Epidermal melanocyte (primary cell): ENCODE data around the gene S100P.
"Not testable (repeated sequence)": the region's sequence is repeated elsewhere in the genome, so short reads cannot be mapped to it uniquely, and the experiment has no call there.

Source experiments
- DNase-seq: peaks from one replicate; pipeline ENCODE4 v3.0.0; 2011; ENCODE audit warnings: low spot score; ENCODE audit not compliant: insufficient read length

S100P gene

DNA sequence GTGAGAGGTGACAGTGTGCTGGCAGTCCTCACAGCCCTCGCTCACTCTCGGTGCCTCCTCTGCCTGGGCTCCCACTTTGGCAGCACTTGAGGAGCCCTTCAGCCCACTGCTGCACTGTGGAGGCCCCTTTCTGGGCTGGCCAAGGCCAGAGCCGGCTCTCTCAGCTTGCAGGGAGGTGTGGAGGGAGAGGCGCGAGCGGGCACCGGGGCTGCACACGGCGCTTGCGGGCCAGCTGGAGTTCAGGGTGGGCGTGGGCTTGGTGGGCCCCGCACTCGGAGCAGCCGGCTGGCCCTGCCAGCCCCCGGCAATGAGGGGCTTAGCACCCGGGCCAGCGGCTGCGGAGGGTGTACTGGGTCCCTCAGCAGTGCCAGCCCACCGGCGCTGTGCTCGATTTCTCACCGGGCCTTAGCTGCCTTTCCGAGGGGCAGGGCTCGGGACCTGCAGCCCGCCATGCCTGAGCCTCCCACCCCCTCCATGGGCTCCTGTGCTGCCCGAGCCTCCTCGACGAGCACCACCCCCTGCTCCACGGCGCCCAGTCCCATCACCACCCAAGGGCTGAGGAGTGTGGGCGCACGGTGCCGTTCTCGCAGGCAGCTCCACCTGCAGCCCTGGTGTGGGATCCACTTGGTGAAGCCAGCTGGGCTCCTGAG lies 21.0 kb upstream of the S100P start:
- not testable (repeated sequence) for DNase-seq

DNA sequence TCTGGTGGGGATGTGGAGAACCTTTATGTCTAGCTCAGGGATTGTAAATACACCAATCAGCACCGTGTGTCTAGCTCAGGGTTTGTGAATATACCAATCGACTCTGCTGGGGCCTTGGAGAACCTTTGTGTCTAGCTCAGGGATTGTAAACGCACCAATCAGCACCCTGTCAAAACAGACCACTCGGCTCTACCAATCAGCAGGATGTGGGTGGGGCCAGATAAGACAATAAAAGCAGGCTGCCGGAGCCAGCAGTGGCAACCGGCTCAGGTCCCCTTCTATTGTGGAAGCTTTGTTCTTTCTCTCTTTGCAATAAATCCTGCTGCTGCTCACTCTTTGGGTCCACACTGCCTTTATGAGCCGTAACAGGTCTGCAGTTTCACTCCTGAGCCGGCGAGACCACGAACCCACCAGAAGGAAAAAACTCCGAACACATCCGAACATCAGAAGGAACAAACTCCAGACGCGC lies 20.5 kb upstream of the S100P start:
- DNase-seq = not testable (repeated sequence)

DNA sequence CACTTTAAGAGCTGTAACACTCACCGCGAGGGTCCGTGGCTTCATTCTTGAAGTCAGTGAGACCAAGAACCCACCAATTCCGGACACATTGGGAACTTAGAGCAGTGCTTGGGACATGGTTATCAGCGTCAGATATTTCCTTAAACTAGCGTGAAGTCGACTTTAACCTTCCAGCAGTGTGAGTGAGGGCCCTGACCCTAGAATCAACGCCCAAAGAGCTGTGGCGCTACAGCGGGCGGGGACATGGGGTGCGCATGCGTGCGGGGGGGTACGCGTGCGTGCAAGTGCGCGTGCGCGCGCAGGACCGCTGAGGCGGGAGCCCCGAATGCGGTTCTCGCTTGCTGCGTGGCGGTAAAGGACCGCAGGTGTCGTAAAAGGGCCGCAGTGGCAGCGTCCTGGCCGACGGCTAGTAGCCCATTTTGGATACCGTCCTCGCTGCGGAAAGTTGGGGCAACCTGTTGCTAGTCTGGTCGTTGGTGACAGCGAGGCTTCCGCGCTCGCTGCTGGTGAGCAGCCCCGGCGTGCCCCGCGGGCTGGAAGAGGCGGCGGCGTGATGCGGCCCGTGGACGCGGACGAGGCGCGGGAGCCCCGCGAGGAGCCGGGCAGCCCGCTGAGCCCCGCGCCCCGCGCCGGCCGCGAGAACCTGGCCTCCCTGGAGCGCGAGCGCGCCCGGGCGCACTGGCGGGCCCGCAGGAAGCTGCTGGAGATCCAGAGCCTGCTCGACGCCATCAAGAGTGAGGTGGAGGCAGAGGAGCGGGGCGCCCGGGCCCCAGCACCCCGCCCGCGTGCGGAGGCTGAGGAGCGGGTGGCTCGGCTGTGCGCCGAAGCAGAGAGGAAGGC lies 19.8 kb upstream of the S100P start:
- DNase-seq = peak; percentile 97

DNA sequence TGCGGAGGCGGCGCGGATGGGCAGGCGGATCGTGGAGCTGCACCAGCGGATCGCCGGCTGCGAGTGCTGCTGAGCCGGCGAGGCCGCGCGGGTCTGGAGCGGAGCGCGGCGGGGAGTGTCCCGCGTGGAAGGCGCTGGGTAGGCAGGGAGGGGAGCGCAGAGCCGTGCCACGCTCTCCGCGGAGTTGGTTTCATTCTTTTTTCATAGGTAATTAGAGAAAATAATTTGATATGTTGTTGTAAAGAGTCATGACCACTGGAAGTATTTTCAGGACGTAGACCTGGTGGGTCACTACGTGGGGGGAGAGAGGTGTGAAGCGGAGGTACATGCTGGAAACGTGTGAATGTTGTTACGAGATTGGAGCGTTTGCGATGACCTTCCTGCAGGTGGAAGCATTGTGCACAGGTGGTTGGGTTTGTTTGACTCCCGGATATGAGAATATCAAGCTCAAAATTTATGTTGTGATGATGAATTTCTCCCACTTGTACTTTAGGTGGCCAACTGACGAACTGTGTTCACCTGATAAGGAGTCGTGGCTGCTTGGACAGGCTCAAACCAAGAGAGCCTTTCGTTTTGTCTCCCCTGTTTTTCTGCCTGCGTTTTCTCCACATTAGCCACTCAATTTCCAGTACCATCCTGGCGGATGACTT lies 19.1 kb upstream of the S100P start:
- no peak for DNase-seq

DNA sequence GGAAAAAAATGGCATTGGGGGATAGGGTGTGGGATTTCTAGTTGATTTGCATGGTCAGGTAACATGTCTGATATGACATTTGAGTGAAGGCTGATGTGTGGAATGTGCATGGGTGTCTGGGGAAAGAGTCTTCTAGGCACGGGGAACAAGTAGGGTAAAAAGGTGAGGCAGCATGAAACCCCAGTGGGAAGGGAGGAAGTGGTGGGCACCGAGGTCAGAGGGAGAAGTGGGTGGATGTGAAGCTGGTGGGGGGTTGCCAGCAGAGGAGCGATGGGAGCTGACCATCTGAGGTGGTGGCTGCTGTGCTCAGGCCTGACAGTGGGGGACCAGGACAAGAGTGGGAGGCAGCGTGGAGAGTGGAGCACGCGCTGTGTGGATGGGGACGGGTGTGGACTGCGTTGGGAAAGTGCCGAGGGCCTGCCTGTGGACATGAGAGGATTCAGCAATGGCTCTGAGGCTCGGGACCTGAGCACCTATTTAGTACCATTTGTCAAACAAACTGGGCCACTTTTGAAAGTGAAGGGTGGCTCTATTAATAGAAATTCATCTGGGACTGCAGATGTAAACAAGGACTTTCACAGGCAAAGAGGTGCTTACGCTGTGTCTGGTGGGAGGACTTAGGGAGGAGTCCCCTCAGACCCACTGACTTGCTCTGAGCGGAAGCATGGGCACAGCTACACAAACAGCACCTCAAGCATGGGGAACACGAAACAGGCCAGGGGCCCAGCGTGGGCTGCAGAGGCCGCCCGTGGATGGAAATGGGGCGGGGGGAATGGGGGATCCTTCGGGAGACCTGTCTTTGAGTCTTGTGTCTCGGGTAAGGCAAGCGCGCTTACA lies 16.7 kb upstream of the S100P start:
- DNase-seq = no peak

DNA sequence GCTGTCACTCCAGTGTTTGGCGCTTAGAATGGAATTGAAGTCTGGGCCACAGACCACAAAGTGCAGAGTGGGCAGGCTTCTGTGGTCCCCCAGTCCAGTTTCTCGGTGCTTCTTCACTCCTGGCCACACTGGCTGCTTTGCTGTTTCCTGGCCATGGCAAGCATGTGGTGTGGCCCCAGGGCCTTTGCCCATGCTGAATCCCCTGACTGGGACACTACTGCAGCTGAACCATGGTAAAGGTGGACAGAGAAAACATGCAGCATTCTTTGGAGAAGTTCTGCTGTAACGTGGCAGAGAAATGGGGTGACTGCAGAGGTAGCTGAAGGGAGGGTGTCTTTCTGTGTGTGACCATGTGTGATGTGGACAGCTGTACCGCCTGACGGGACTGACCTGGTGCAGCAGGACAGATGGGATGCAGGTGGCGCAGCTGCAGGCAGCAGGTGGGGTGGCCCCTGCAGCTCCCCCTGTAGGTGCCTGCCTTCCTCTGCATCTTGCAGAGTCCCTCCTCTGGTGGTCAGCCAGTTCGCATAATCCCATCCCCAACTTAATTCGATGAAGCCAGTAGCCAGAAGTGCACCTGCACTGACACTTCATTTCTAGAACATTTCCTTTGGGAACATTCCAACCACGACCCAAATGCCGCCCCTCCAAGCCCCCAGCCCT lies 13.2 kb upstream of the S100P start:
- DNase-seq = no peak

DNA sequence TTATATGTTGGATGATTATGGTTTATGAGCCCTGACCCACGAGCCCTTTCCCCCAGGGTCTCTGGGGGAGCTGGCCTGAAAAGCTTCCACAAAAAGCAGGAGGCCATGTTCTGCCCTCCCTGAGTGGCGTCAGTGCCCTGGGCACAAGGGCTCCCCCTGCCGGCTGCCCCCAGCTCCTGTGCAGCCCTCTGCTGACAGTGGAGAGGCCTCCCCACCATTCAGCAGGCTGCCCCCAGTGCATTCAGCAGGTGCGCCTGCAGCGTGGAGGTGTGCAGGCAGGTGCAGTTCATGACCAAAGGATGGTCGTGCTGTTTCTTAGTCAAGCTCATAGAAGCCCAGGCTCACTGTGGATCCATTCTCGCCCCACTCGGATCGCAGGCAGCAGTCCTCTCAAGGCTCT lies 12.5 kb upstream of the S100P start:
- DNase-seq = no peak

DNA sequence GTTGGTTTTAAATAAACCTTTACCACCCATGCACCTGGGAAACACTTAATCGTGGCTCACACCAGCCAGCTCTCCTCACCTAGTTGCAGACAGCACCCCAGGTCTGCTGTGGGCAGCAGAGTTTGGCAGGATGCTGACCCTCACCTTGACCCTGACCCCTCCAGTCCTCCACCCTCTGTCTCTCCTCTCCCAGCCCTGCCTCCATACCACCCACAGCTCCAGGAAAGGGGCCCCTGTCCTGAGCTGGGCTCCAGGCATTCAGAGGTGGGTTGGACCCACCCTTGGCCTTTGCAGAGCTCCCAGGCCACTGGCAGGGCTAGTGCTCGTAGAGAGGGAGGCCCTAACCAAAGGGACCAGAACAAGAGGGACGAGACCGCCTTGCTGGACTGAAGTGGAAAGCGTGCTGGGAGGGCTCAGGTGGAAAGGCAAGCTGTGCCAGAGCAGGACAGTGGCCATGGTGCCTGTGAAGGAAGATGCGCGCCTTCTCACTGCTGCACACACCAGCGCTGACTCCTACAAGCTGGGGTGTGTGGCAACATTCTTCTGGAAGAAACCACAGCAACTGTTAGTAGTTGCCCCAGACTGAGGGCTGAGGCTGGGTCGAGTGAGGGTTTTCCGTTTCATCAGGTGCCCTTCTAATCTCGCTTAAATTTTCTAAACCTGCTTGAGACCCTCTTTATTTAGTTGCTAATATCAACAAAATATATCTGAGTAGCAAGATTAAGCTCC lies 10.7 kb upstream of the S100P start:
- DNase-seq = no peak

DNA sequence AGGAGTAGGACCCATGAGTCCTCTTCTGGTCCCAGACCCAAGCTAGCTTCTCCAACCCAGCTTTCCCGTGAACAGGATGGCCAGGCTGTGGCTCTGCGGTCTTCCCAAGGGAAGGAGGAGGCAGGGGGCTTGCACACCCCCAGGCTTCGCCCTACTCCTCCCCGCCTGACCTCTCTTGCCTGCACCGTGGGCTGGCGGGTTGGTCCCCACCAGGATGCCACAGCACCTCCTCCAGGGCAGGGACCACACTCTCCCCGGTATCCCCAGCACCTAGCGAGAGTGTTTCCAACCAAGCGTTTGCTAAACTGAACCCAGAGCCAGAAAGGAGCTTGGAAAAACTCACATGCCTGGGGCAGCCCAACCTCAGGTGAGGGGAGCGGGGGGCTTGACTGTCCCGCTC lies 9.0 kb upstream of the S100P start:
- DNase-seq = no peak

DNA sequence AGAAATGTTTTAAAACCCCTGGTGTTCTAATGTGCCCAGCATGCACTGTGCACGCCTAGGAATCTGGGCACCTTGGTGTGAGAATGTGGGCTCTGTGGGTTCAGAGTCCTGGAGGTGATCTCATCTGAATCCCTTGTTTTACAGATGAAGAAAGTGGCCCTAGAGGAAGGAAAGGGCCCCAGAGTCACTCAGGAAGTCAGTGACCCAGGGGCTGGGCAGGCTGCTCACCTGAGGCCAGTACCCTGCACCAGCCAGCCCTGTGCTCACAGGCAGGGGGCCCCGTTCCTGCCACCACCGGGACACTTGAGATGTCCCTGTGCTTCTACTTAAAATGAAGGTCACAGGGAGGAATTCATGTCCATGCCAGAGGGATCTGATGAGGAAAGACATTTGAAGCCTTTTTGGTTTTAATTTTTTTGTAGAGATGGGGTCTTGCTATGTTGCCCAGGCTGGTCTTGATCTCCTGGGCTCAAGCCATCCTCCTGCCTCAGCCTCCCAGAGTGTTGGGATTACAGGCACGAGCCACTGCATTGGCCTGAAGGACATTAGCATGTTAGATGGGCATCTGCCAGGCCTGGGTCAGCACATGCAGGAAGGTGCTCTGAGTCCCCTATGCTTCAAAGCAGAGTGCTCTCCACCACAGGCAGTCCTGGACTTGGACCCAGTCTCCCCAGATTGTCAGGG lies 7.4 kb upstream of the S100P start:
- no peak for DNase-seq

DNA sequence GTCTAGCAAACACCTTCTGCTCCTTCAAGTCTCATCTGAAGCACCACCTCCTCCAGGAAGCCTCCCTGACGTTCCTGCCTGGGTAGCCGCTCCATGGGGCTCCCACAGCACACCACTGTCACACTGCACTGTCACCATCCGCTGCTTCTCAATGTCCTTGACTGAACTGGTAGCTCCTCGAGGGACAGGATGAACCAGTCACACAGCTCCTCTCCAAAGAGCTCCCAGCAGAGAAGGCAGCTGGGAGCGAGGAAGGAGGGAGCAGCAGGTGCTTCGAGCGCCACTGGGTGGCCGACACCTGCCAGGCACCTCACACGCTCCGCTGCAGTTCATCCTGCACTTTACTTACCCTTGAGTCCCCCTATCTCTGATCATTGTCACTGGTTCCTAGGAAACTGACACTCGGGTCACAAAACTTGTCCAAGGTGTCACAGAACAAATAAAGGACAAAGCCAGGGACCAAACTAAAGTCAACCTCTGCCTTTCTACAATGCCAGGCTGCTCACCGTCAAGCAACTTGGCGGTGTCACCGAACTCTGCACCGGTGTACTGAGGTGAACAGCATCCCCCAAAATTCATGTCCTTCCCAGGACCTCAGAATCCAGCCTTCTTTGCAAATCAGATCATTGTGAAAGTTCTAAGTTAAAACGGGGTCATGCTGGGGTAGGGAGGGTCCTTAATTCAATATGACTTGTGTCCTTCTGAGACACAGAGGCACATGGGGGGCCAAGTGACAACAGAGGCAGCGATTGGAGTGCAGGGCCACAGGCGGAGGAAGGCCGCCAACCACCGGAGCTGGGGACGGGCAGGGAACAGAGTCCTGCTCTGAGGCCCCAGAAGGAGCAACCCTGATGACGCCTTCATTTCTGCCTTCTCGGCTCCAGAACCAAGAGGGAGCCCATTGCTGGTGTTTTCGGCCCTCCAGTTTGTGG lies 5.5 kb upstream of the S100P start:
- no peak for DNase-seq

DNA sequence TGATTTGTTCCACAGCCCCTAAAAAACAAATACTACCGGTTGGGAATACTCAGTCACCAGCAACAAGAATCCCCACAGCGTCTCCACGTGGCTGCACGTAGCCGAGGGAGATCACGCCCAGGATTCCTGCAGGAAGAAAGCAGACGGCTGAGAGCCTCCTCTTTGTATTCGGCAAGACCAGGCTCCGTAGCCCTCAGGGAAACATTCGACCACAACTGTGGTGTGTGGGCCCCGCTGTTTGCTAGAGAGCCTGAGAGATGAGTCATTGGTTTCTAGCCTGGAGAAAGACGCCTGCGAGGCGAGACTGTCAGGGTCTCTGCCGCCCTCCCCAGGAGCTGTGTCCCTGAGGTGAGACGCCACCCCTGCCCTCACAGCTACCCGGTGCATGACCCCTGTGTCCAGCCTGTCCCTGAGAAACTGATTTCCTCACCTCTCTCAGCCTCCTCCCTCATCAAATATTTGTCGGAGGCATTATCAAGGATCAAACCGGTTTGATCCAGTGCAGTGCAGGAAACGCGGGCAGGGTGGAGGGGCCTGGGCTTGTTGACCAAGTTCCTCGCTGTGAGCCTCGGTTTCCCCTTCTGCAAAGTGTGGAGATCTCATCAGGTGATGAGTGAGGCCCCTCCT lies 4.7 kb upstream of the S100P start:
- peak; percentile 97 for DNase-seq

DNA sequence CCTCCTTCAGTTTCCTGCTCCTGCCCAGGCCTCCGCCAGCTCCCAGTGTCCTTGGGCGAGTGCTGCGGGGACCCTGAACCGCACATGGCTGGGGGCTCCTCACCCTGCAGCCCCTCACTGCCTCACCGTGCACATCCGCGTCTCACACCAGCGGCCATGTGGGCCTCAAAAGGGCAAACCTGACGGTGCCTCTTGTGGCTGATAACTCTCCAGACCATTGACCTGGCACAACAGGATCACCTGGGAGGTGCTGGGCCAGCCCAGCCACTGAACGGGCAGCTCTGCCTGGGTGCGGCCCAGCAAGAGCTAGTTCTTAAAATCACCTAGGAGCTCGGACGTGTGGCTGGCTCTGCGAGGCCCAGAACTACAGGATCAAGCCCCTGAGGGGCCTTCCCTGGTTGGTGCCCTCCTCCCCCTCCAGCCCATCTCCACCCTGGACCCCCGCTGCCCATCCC lies 4.1 kb upstream of the S100P start:
- no peak for DNase-seq

DNA sequence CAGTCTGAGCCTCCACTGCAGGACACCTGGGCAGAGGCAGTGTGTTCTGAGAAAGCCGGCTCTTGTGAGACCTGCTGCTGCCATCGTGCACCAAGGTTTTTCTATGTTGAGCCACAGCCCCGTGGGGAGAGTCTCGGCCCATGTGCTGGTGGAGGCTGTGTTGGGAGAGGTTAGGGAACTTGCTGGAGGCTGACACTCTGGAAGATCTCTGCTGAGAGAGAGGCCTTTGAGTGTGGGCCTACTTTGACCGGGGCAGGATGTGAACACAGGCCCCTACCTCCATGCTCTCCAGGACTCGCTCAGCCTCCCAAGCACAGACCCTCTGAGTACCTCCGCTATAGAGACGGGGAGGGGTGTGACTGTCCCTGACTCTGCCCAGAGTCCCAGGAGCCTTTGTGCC lies 1.3 kb upstream of the S100P start:
- DNase-seq = no peak

DNA sequence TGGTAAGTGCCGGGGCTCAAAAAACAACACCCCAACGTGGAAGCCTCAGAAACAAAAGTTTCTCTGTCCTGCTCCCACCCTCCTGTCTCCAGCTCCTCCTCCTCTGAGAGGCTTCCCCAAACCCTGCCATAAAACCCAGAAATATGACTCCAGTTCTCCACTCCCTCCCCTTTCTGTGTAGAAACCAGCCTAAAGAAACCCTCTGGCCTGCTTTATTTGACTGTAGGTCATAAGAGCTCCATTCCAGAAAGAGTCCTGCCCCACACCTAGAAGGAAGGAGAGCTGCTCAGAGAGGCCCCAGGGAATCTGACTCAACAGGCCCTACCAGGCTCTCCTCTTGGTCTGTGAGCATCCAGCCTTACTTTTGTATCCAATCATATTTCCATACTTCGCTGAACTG lies 872 bp upstream of the S100P start:
- no peak for DNase-seq

DNA sequence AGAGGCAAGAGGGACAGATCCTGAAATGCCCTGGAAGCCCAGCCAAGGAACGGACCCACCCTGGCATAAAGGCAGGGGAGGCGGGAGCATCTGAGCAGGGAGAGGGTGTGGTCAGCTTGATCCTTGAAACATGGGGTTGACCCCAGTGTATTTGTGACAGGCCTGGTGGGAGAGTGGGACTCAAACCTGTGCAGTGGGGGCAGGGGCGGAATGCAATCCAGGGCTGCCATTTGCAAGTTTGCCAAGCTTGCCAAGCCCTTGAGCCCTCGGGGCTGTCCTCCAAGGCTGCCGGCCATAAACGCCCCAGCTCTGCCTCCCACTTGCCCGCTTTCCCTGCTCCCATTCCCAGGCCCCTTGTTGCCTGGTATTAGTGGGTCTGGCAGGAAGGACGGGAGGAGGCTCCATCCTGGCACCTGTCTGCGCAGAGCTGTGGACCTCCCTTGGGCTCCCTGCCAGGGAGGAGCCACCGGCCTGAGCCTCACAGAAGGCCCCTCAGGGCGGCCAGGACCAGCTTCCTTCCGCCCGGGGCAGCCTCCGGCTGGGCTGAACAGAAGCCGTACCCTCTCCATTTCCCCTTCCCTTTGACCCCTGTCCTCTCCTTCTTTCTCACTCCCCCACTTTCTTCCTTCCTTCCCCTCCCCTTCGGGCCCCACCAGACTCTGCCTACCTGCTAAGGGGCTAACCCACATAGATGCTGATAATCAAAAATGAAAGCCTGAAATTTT lies 661 bp downstream of the S100P start:
- DNase-seq = no peak
